ENCODE data around the gene UNKL.

Gene UNKL

DNA sequence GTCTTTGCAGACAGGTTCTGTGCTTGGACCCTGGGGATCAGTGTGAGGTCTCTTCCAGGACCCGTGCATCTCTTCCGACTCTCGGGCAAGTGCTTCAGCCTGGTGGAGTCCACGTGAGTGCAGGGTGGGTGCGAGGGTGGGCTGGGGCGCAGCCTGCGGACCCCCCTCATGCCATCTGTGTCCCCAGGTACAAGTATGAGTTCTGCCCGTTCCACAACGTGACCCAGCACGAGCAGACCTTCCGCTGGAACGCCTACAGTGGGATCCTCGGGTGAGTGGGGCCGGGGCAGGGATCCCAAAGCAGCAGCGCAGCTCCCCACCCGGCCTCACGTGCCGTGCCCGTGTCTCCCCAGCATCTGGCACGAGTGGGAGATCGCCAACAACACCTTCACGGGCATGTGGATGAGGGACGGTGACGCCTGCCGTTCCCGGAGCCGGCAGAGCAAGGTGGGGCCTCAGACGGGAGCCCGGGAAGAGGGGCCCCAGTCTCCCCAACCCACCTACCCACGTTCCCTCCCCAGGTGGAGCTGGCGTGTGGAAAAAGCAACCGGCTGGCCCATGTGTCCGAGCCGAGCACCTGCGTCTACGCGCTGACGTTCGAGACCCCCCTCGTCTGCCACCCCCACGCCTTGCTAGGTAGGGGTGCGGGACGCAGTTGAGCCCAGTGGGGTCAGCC is 52.7 kb downstream of the UNKL start:
- Histone ChIP-seq H3K27ac (no peak overlapping the region), H3K4me3 (no peak overlapping the region), H3K4me1 (no peaks in the 10 kb centered on the region), H3K27me3 (no peaks in the 10 kb centered on the region), H3K36me3 (peaks cover 25 to 87% (median 59%) of the 10 kb centered on the region in 3 donors), H3K9me3 (no peaks in the 10 kb centered on the region)
- TF ChIP-seq, protein P1, sequence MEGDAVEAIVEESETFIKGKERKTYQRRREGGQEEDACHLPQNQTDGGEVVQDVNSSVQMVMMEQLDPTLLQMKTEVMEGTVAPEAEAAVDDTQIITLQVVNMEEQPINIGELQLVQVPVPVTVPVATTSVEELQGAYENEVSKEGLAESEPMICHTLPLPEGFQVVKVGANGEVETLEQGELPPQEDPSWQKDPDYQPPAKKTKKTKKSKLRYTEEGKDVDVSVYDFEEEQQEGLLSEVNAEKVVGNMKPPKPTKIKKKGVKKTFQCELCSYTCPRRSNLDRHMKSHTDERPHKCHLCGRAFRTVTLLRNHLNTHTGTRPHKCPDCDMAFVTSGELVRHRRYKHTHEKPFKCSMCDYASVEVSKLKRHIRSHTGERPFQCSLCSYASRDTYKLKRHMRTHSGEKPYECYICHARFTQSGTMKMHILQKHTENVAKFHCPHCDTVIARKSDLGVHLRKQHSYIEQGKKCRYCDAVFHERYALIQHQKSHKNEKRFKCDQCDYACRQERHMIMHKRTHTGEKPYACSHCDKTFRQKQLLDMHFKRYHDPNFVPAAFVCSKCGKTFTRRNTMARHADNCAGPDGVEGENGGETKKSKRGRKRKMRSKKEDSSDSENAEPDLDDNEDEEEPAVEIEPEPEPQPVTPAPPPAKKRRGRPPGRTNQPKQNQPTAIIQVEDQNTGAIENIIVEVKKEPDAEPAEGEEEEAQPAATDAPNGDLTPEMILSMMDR (IDR thresholded peaks at IDR 0.05) = no peak
- DNase-seq = no peak
- intact Hi-C loops (cut with DNase I; ENCODE audit: low total_unique reads) = no loop called here

DNA sequence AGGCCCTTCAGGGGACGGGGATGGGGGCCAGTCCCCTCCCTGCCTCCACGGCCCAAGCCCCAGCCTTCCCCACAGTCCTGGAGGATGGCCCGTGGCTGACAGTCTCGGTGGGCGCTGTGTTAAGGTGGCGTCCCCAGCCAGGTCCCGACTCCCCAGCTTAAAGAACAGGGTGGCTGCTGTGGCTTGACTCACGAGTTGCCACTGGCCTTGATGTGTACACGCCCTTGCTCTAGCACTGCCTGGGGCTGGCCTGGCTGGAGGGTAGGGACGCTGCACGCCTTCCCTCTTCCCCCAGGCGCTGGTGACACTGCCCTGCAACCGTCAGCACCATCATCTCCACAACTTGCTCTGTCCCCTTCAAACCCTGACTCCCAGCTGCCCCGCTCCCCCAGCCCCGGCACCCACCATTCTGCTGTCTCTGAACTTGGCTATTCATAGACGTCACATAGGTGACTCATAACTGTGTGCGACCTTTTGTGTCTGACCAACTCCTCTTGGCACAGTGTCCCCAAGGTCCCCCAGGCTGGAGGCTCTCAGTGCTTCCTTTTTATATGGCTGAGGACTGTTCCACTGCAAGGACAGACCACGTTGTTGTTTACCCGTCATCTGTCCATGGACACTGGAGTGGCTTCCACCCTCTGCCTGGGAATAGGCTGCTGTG is 56.5 kb downstream of the UNKL start:
- H3K36me3 ChIP-seq = peaks cover 12 to 49% (median 24%) of the 10 kb centered on the region in 3 donors
- H3K4me1 ChIP-seq = peaks cover 0 to 27% (median 4%) of the 10 kb centered on the region in 4 donors
- no peaks in the 10 kb centered on the region for H3K27me3 ChIP-seq
- DNase-seq = no peak
- H3K4me3 ChIP-seq = no peak overlapping the region
- no peaks in the 10 kb centered on the region for H3K9me3 ChIP-seq
- intact Hi-C loops (cut with DNase I; ENCODE audit: low total_unique reads) = no loop called here
- TF ChIP-seq, protein P1 (IDR thresholded peaks at IDR 0.05) = no peak
- no peak overlapping the region for H3K27ac ChIP-seq

DNA sequence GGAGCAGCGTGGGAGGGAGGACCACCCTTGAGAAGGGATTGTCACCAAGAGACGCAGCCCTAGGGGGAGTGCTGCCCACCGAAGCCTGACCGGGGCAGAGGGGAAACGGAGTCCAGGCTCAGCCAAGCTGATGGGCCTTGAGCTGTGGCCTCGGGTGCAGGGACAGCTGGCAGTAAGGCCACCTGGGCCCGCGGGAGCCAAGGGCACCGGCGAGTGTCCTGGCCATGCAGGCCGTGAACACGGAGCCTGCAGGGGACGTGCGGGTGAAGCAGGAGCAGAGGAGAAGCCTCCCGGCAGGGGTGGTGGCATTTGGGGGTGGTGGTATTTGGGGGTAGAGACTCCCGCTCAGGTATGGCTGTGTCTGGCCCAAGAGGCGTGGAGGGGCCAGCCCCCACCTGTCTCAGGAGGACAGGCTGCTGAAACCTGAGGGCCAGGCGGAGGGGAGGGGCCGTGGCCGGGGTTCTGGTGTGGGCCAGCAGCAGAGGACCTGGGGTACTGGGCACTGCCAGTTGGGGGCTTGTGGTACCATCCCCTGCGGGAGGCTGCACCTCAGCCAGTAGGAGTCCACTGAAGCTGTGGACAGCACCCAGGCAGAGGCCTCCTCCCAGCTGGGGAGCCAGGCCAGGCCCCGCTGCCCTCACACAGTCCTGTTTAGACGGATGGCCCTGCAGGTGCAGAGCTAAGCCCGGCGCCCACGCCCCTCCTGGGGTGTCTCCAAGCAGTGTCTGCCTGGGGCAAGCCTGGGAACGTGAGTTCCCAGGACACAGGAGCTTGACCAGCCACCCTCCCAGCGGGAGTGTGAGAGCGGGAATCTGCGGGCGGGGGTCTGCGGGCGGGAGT is 58.2 kb downstream of the UNKL start:
- TF ChIP-seq, protein P1 (IDR thresholded peaks at IDR 0.05) = no peak
- H3K27ac ChIP-seq = no peak overlapping the region
- H3K4me1 ChIP-seq = peaks cover 0 to 39% (median 14%) of the 10 kb centered on the region in 4 donors
- H3K36me3 ChIP-seq = peaks cover 0 to 31% (median 7%) of the 10 kb centered on the region in 3 donors
- no peaks in the 10 kb centered on the region for H3K9me3 ChIP-seq
- DNase-seq = no peak
- no peaks in the 10 kb centered on the region for H3K27me3 ChIP-seq
- intact Hi-C loops (cut with DNase I; ENCODE audit: low total_unique reads) = no loop called here
- no peak overlapping the region for H3K4me3 ChIP-seq

DNA sequence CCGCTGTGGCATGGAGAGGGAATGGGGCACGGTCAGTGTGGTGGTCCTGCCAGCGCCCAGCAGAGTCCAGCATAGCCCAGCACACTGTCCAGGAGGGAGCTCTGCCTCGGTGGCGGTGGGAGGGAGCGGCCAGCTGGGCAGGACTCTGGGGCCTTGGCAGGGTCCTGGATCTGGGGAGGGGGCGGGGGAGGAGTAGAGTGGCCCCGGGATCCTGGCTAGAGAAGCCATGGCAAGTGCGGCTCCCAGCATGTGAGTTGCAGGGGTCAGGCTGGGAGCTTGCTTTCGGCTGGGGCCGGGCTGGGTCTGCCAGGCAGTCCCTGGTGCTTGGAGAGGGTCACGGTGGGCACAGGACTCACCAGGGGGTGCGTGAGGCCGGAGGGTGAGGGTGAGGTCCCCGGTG is 58.9 kb downstream of the UNKL start:
- Histone ChIP-seq H3K27ac (no peak overlapping the region), H3K36me3 (peaks cover 0 to 26% (median 2%) of the 10 kb centered on the region in 3 donors), H3K4me3 (no peak overlapping the region), H3K4me1 (peaks cover 0 to 46% (median 20%) of the 10 kb centered on the region in 4 donors), H3K9me3 (no peaks in the 10 kb centered on the region), H3K27me3 (no peaks in the 10 kb centered on the region)
- TF ChIP-seq, protein P1 (IDR thresholded peaks at IDR 0.05) = no peak
- DNase-seq = no peak
- intact Hi-C loops (cut with DNase I; ENCODE audit: low total_unique reads) = no loop called here

DNA sequence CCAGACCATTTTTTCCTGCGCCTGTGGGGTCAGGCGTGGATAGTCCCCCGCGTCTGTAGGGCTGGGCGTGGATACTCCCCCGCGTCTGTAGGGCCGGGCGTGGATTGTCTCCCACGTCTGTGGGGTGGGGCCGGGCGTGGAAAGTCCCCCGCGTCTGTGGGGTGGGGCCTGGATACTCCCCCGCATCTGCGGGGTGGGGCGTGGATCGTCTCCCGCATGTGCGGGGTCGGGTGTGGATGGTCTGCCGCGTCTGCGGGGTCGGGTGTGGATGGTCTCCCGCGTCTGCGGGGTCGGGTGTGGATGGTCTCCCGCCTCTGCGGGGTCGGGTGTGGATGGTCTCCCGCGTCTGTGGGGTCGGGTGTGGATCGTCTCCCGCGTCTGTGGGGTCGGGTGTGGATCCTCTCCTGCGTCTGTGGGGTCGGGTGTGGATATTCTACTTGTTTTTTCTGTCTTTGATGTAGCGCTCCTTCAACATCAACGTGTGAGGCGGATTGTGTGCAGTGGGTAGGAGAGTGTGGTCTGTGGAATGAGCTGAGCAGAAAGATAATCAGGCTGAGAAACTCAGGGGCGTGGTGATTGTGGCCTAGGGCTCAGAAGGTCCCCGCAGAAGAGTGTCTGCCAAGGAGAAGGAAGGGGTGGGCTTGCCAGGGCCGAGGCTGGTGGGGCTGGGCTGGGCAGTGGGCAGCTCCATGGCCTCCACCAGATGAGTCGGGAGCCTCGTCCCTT is 59.5 kb downstream of the UNKL start:
- H3K27me3 ChIP-seq = no peaks in the 10 kb centered on the region
- H3K4me1 ChIP-seq = peaks cover 0 to 52% (median 25%) of the 10 kb centered on the region in 4 donors
- intact Hi-C loops (cut with DNase I; ENCODE audit: low total_unique reads) = no loop called here
- H3K27ac ChIP-seq = no peak overlapping the region
- H3K36me3 ChIP-seq = peaks cover under 1 to 27% (median 2%) of the 10 kb centered on the region in 3 donors
- no peak for DNase-seq
- H3K4me3 ChIP-seq = no peak overlapping the region
- TF ChIP-seq, protein P1 (IDR thresholded peaks at IDR 0.05) = no peak
- no peaks in the 10 kb centered on the region for H3K9me3 ChIP-seq
